Fibroblast of lung (primary cell): ENCODE results near the gene CXCL12. TPM values are rescaled to one million over a fixed set of nuclear protein-coding genes. Genes with fewer than 3 reads are reported as not detected.

ENCODE experiments used
- DNase-seq, 2 donors: peaks; one replicate each; pipeline versions ENCODE4 v3.0.0 to v3.0.0-alpha.2; 2010; ENCODE audit warnings: low read depth in 2 of 2
- H2AFZ ChIP-seq: 2 replicates; pipeline ENCODE4 v1.5.1; 2012; ENCODE audit warnings: low read length, control low read depth, inconsistent platforms
- H3K27ac ChIP-seq: 2 replicates; pipeline ENCODE4 v1.5.1; 2011; ENCODE audit warnings: low read length, control low read depth; ENCODE audit not compliant: insufficient read depth
- H3K27me3 ChIP-seq: 2 replicates; pipeline ENCODE4 v1.5.1; 2011; ENCODE audit warnings: mild to moderate bottlenecking, low read length; ENCODE audit not compliant: control insufficient read depth, insufficient read depth
- H3K36me3 ChIP-seq: 2 replicates; pipeline ENCODE4 v1.5.1; 2011; ENCODE audit warnings: low read length; ENCODE audit not compliant: control insufficient read depth, insufficient read depth
- H3K4me1 ChIP-seq: 2 replicates; pipeline ENCODE4 v1.5.1; 2011; ENCODE audit warnings: low read length; ENCODE audit not compliant: control insufficient read depth, insufficient read depth; ENCODE audit errors: extremely low read depth
- H3K4me2 ChIP-seq: 2 replicates; pipeline ENCODE4 v1.5.1; 2011; ENCODE audit warnings: low read length, control low read depth; ENCODE audit not compliant: insufficient read depth; ENCODE audit errors: extremely low read depth
- H3K4me3 ChIP-seq, 4 experiments: fragments of 200-600 bp in 1 of 4; sonication (generic) in 1 of 4; replicated peaks in 1 of 4; 2 replicates each; pipeline ENCODE4 v1.5.1; 2011 to 2016; ENCODE audit warnings: low read length in 4 of 4, low read depth in 3 of 4, mild to moderate bottlenecking in 3 of 4, control low read depth in 2 of 4, inconsistent platforms in 1 of 4, mixed read lengths in 1 of 4; ENCODE audit not compliant: insufficient read depth in 1 of 4; ENCODE audit errors: control extremely low read depth in 1 of 4
- H3K79me2 ChIP-seq: 2 replicates; pipeline ENCODE4 v1.5.1; 2012; ENCODE audit warnings: mild to moderate bottlenecking, low read length, inconsistent platforms; ENCODE audit not compliant: control insufficient read depth, insufficient read depth
- H3K9ac ChIP-seq: 2 replicates; pipeline ENCODE4 v1.5.1; 2011; ENCODE audit warnings: mild to moderate bottlenecking, low read length, control low read depth; ENCODE audit not compliant: insufficient read depth
- H3K9me3 ChIP-seq: 2 replicates; pipeline ENCODE4 v1.5.1; 2012; ENCODE audit warnings: low read depth, low read length; ENCODE audit not compliant: control insufficient read depth, insufficient read depth
- H4K20me1 ChIP-seq: 2 replicates; pipeline ENCODE4 v1.5.1; 2011; ENCODE audit warnings: low read length; ENCODE audit not compliant: control insufficient read depth, insufficient read depth; ENCODE audit errors: extremely low read depth
- EZH2 ChIP-seq: IDR thresholded peaks from 2 replicates; pipeline ENCODE4 v1.5.1; 2012; ENCODE audit warnings: low read length, control low read depth, mild to moderate bottlenecking; ENCODE audit errors: missing control alignments
- polyA plus RNA-seq, 2 donors: library from polyadenylated mRNA; depleted of rRNA in 1 of 2; stranded (reverse) in 1 of 2; unstranded in 1 of 2; fragments of >200 nt; gene quantifications; 2 replicates each; pipeline ENCODE4 v1.2.1, GENCODE V29; 2011 to 2012; ENCODE audit warnings: missing spikeins in 1 of 2
- total RNA-seq: library from RNA; depleted of rRNA; stranded (reverse); fragments of >200 nt; gene quantifications from 2 replicates; pipeline ENCODE4 v1.2.1, GENCODE V29; 2014
- TF ChIP-seq, protein P1 (sequence below), 2 donors: IDR thresholded peaks in 1 of 2; conservative IDR thresholded peaks in 1 of 2; 1 replicate in 1 of 2; 2 replicates in 1 of 2; pipeline ENCODE4 v1.5.1; 2011 to 2012; ENCODE audit warnings: low read length in 2 of 2, control low read depth in 1 of 2, inconsistent platforms in 1 of 2, low read depth in 1 of 2, mild to moderate bottlenecking in 1 of 2

The CXCL12 gene
- total and polyA plus RNA-seq, 2 donors (not counting 1 experiment from before 2014, with no cell fraction given), result 268 to 611 TPM

DNA sequence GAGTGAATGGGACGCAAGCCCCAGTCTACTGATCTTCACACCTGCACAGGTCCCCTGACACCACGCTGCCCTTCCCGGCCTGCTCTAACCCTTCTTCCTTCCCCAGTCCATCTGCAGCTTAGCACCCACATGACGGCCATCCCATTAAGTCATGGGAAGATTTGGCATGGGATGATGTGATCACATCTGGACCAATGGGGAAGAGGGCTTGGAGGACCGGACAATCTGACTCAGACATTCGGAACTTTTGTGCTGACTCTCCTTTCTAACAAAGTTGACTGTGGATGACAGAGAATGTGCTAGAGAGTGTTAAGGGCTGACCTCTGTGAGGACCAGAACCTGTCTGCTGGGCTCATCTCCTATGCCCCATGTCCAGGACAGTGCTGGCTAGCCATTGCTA lies 15.6 kb downstream of the CXCL12 start:
- Histone ChIP-seq H3K27me3 (no peaks in the 10 kb centered on the region), H4K20me1 (no peaks in the 10 kb centered on the region), H3K27ac (no peak overlapping the region), H3K9ac (no peak overlapping the region), H3K4me2 (no peak overlapping the region), H3K4me1 (no peaks in the 10 kb centered on the region), H3K9me3 (no peaks in the 10 kb centered on the region), H3K4me3 (no peak overlapping the region), H3K36me3 (peaks cover 2% of the 10 kb centered on the region), H3K79me2 (no peaks in the 10 kb centered on the region), H2AFZ (no peak overlapping the region)
- DNase-seq, result peak in 1 of 2 donors; percentile 65
- no peak for TF ChIP-seq EZH2
- TF ChIP-seq, protein P1, sequence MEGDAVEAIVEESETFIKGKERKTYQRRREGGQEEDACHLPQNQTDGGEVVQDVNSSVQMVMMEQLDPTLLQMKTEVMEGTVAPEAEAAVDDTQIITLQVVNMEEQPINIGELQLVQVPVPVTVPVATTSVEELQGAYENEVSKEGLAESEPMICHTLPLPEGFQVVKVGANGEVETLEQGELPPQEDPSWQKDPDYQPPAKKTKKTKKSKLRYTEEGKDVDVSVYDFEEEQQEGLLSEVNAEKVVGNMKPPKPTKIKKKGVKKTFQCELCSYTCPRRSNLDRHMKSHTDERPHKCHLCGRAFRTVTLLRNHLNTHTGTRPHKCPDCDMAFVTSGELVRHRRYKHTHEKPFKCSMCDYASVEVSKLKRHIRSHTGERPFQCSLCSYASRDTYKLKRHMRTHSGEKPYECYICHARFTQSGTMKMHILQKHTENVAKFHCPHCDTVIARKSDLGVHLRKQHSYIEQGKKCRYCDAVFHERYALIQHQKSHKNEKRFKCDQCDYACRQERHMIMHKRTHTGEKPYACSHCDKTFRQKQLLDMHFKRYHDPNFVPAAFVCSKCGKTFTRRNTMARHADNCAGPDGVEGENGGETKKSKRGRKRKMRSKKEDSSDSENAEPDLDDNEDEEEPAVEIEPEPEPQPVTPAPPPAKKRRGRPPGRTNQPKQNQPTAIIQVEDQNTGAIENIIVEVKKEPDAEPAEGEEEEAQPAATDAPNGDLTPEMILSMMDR (conservative IDR thresholded peaks at IDR 0.05 in 1 of 2, IDR thresholded peaks at IDR 0.05 in 1 of 2; ENCODE audit: low read depth in 1 of 2, low read length in 2 of 2), result no peak

DNA sequence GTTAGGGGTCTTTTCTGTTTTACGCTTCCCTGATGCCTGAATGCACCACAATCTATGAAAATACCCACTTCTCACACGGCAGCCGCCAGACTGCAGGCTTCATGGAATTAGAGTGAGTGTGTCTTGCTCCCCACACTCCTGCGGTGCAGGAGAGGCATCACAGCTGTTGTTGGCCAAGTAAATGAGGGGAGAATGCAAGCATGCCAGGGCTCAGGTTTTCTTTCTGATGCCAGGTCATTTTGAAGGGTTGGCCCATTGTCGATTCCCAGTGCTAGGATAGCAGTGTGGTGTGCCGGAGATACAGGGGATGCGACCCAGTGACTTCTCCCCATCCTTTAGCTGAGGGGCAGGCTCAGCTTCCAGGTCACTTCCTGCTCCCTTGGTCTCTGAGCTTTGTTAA lies 16.3 kb downstream of the CXCL12 start:
- no peak overlapping the region for H3K4me2 ChIP-seq
- no peaks in the 10 kb centered on the region for H3K9me3 ChIP-seq
- H3K79me2 ChIP-seq, result no peaks in the 10 kb centered on the region
- no peak overlapping the region for H3K27ac ChIP-seq
- no peaks in the 10 kb centered on the region for H4K20me1 ChIP-seq
- no peaks in the 10 kb centered on the region for H3K27me3 ChIP-seq
- no peaks in the 10 kb centered on the region for H3K4me1 ChIP-seq
- no peak for DNase-seq
- TF ChIP-seq, protein P1 (conservative IDR thresholded peaks at IDR 0.05 in 1 of 2, IDR thresholded peaks at IDR 0.05 in 1 of 2; ENCODE audit: low read depth in 1 of 2, low read length in 2 of 2), result no peak
- no peak for TF ChIP-seq EZH2
- no peak overlapping the region for H3K4me3 ChIP-seq
- H3K36me3 ChIP-seq, result no peaks in the 10 kb centered on the region
- H2AFZ ChIP-seq, result no peak overlapping the region
- H3K9ac ChIP-seq, result no peak overlapping the region

DNA sequence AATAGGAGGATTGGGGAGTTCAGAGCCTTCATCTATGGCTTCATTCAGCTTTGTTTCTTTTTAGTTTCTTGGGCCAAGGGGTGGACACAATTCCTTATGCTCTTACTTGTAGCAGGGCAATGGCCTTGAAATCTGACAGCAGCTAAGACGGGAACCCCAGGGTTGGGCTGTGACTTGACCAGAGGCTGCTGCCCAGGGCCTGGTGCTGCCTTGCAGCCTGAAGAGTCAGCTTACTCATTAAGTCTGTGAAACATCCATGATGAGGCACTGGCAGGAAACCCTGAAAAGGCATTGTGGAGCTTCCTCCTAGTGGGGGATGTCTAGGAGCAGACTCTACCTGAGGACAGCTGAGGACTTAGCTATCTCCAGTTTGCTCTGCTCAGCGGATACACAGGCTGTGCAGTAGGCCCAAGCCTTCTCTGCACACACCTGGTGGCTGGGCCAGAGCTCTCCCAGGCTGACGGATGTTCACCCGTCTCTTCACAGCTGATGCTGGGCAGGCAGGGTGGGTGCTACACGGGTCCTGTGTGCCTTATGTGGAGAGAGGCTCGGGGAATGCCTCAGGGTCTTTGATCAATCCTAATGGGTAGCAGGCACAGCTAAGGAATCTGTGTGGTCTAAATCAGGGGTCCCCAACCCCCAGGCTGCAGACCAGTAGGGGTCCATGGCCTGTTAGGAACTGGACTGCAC lies 17.8 kb downstream of the CXCL12 start:
- no peak overlapping the region for H3K4me2 ChIP-seq
- no peak overlapping the region for H2AFZ ChIP-seq
- no peak for DNase-seq
- TF ChIP-seq, protein P1 (conservative IDR thresholded peaks at IDR 0.05 in 1 of 2, IDR thresholded peaks at IDR 0.05 in 1 of 2; ENCODE audit: low read depth in 1 of 2, low read length in 2 of 2), result no peak
- TF ChIP-seq EZH2, result no peak
- H3K4me3 ChIP-seq, result no peak overlapping the region
- H3K27ac ChIP-seq, result no peak overlapping the region
- no peaks in the 10 kb centered on the region for H3K79me2 ChIP-seq
- no peaks in the 10 kb centered on the region for H3K36me3 ChIP-seq
- H3K9ac ChIP-seq, result no peak overlapping the region
- no peaks in the 10 kb centered on the region for H3K9me3 ChIP-seq
- no peaks in the 10 kb centered on the region for H3K4me1 ChIP-seq
- H3K27me3 ChIP-seq, result no peaks in the 10 kb centered on the region
- H4K20me1 ChIP-seq, result no peaks in the 10 kb centered on the region
